Suprapubic skin (tissue), 4 donors: ENCODE results near the gene HIVEP3. TPM values are rescaled to one million over a fixed set of nuclear protein-coding genes. Genes with fewer than 3 reads are reported as not detected.

Experiments
- DNase-seq, 2 donors: peaks; one replicate each; pipeline ENCODE4 v3.0.0-alpha.2; 2019; ENCODE audit warnings: low spot score in 2 of 2
- H3K27ac ChIP-seq: fragments of 200-600 bp; sonication (generic); one replicate; pipeline ENCODE4 v1.5.1; 2019
- H3K27me3 ChIP-seq: fragments of 200-600 bp; sonication (generic); one replicate; pipeline ENCODE4 v1.5.1; 2019
- H3K36me3 ChIP-seq: fragments of 200-600 bp; sonication (generic); one replicate; pipeline ENCODE4 v1.5.1; 2019
- H3K4me1 ChIP-seq: fragments of 200-600 bp; sonication (generic); one replicate; pipeline ENCODE4 v1.5.1; 2019
- H3K4me3 ChIP-seq: fragments of 200-600 bp; sonication (generic); one replicate; pipeline ENCODE4 v1.5.1; 2019; ENCODE audit warnings: mild to moderate bottlenecking
- H3K9me3 ChIP-seq: fragments of 200-600 bp; sonication (generic); one replicate; pipeline ENCODE4 v1.5.1; 2019
- EP300 ChIP-seq: sonication (generic); formaldehyde crosslinking; IDR thresholded peaks from one replicate; pipeline ENCODE4 v1.6.1; 2017; ENCODE audit warnings: antibody characterized with exemption
- POLR2A ChIP-seq, 2 donors: fragments of 450-650 bp; IDR thresholded peaks; one replicate each; pipeline ENCODE4 v1.6.1; 2017; ENCODE audit warnings: antibody characterized with exemption in 2 of 2, mild to moderate bottlenecking in 2 of 2, moderate library complexity in 2 of 2
- POLR2AphosphoS5 ChIP-seq, 3 donors: sonication (generic); formaldehyde crosslinking; IDR thresholded peaks; one replicate each; pipeline ENCODE4 v1.6.1; 2017; ENCODE audit warnings: antibody characterized with exemption in 3 of 3
- WGBS: methylation state at CpG from one replicate; pipeline ENCODE4 v1.1.5; 2018; 5-methylcytosine and 5-hydroxymethylcytosine counted together
- total RNA-seq, 4 donors: library from RNA; depleted of rRNA; stranded (reverse); fragments of >200 nt; gene quantifications; one replicate each; pipeline ENCODE4 v1.1.0, GENCODE V29; 2016
- TF ChIP-seq, protein P1 (sequence below), 2 donors: fragments of 200-600 bp in 1 of 2; fragments of 450-650 bp in 1 of 2; sonication (generic) in 1 of 2; IDR thresholded peaks; one replicate each; pipeline ENCODE4 v1.5.1; 2016 to 2019; ENCODE audit warnings: antibody characterized with exemption in 2 of 2, mild to moderate bottlenecking in 1 of 2, moderate library complexity in 1 of 2

The HIVEP3 gene
- total RNA-seq, 4 donors from 2014 or later, result 11.3 to 23.9 (median 18.3) TPM

DNA sequence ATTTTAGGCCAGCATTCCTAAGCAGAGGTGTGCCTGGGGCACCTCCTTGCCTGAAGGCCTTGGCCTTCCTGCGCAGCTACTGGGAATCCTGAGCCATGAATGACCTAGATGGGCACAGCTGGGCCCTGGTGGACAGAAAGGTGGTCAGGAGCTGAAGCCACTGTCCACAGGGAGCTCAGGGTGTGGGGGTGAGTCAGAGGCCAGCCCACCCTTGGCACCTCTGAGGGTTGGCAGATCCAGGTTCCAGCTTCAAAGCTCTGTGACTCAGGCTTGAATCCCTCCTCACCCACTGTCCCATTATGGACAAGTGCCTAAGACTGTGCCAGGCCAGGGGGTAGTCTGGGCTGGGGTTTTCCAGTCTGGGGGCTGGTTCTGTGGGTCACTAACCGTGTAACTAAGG is 427.8 kb downstream of the HIVEP3 start:
- TF ChIP-seq EP300 (no peak), POLR2A (IDR thresholded peaks at IDR 0.05) (no peak), POLR2AphosphoS5 (IDR thresholded peaks at IDR 0.05) (no peak)
- TF ChIP-seq, protein P1, sequence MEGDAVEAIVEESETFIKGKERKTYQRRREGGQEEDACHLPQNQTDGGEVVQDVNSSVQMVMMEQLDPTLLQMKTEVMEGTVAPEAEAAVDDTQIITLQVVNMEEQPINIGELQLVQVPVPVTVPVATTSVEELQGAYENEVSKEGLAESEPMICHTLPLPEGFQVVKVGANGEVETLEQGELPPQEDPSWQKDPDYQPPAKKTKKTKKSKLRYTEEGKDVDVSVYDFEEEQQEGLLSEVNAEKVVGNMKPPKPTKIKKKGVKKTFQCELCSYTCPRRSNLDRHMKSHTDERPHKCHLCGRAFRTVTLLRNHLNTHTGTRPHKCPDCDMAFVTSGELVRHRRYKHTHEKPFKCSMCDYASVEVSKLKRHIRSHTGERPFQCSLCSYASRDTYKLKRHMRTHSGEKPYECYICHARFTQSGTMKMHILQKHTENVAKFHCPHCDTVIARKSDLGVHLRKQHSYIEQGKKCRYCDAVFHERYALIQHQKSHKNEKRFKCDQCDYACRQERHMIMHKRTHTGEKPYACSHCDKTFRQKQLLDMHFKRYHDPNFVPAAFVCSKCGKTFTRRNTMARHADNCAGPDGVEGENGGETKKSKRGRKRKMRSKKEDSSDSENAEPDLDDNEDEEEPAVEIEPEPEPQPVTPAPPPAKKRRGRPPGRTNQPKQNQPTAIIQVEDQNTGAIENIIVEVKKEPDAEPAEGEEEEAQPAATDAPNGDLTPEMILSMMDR (IDR thresholded peaks at IDR 0.05), result no peak
- H3K4me1 ChIP-seq, result peaks cover 10% of the 10 kb centered on the region
- no peaks in the 10 kb centered on the region for H3K36me3 ChIP-seq
- no peaks in the 10 kb centered on the region for H3K9me3 ChIP-seq
- no peak for DNase-seq
- no peak overlapping the region for H3K27ac ChIP-seq
- H3K27me3 ChIP-seq, result no peaks in the 10 kb centered on the region
- no CpG with 5 or more reads among the region's 2 CpGs for WGBS
- H3K4me3 ChIP-seq, result no peak overlapping the region

GRCh38 chr1:41489561-41489960 is 429.2 kb downstream of the HIVEP3 start:
- Histone ChIP-seq H3K27ac (no peak overlapping the region), H3K4me3 (no peak overlapping the region), H3K4me1 (peaks cover 14% of the 10 kb centered on the region), H3K9me3 (no peaks in the 10 kb centered on the region), H3K27me3 (no peaks in the 10 kb centered on the region), H3K36me3 (no peaks in the 10 kb centered on the region)
- TF ChIP-seq EP300 (no peak), POLR2A (IDR thresholded peaks at IDR 0.05) (no peak), POLR2AphosphoS5 (IDR thresholded peaks at IDR 0.05) (no peak)
- TF ChIP-seq, protein P1 (IDR thresholded peaks at IDR 0.05), result no peak
- 91% methylated on average over 5 of the region's 5 CpGs for WGBS
- DNase-seq, result no peak

GRCh38 chr1:41488040-41488951 is 430.4 kb downstream of the HIVEP3 start:
- Histone ChIP-seq H3K4me1 (peaks cover 26% of the 10 kb centered on the region), H3K36me3 (no peaks in the 10 kb centered on the region), H3K27ac (no peak overlapping the region), H3K9me3 (no peaks in the 10 kb centered on the region), H3K4me3 (no peak overlapping the region), H3K27me3 (no peaks in the 10 kb centered on the region)
- TF ChIP-seq, protein P1 (IDR thresholded peaks at IDR 0.05), result no peak
- TF ChIP-seq POLR2AphosphoS5 (IDR thresholded peaks at IDR 0.05) (no peak), EP300 (no peak)
- no peak for DNase-seq
- WGBS, result 89% methylated on average over 5 of the region's 11 CpGs

GRCh38 chr1:41487126-41488039 is 431.3 kb downstream of the HIVEP3 start:
- TF ChIP-seq POLR2A (IDR thresholded peaks at IDR 0.05), result no peak
- TF ChIP-seq EP300, result no peak
- TF ChIP-seq, protein P1 (IDR thresholded peaks at IDR 0.05), result no peak
- TF ChIP-seq POLR2AphosphoS5 (IDR thresholded peaks at IDR 0.05), result no peak
- Histone ChIP-seq H3K27me3 (no peaks in the 10 kb centered on the region), H3K4me1 (peaks cover 35% of the 10 kb centered on the region), H3K27ac (no peak overlapping the region), H3K4me3 (no peak overlapping the region), H3K36me3 (no peaks in the 10 kb centered on the region), H3K9me3 (no peaks in the 10 kb centered on the region)
- 69% methylated on average over 12 of the region's 16 CpGs for WGBS
- no peak for DNase-seq
